HG03571 (cell line): Measurements from ENCODE around the gene BTNL3.

Source experiments
- ATAC-seq: cut with Tn5 transposase; IDR thresholded peaks from one replicate; pipeline ENCODE4 v1.9.1; 2021; ENCODE audit not compliant: unreplicated experiment

BTNL3 gene

GRCh38 chr5:181020688-181021087, 32.0 kb downstream of the BTNL3 start:
- ATAC-seq, result no peak

- ATAC-seq, result no peak
Measured at GRCh38 chr5:181024245-181025064, 35.8 kb downstream of the BTNL3 start.

- ATAC-seq, result no peak
Measured at GRCh38 chr5:181027452-181028031, 38.9 kb downstream of the BTNL3 start.

GRCh38 chr5:181028032-181028819, 39.6 kb downstream of the BTNL3 start:
- ATAC-seq, result no peak

GRCh38 chr5:181031716-181032115, 43.1 kb downstream of the BTNL3 start:
- ATAC-seq, result no peak

- ATAC-seq, result no peak
Measured at GRCh38 chr5:181035991-181036815, 47.6 kb downstream of the BTNL3 start.

GRCh38 chr5:181036816-181037364, 48.2 kb downstream of the BTNL3 start:
- no peak for ATAC-seq

GRCh38 chr5:181037365-181037861, 48.8 kb downstream of the BTNL3 start:
- ATAC-seq, result no peak

- no peak for ATAC-seq
Measured at GRCh38 chr5:181039471-181039870, 50.8 kb downstream of the BTNL3 start.

GRCh38 chr5:181039931-181040630, 51.4 kb downstream of the BTNL3 start, which contains the start of gene BTNL9:
BTNL9 (plus strand) TSS chr5:181040266; CDS start chr5:181045490, 5,224 bp downstream.
- ATAC-seq, result no peak

GRCh38 chr5:181040631-181040945, 51.9 kb downstream of the BTNL3 start:
- ATAC-seq, result no peak

- no peak for ATAC-seq
Measured at GRCh38 chr5:181041043-181041442, 52.4 kb downstream of the BTNL3 start.

GRCh38 chr5:181042036-181042713, 53.5 kb downstream of the BTNL3 start:
- ATAC-seq, result no peak

- no peak for ATAC-seq
Measured at GRCh38 chr5:181042722-181043121, 54.1 kb downstream of the BTNL3 start.

GRCh38 chr5:181043285-181044092, 54.8 kb downstream of the BTNL3 start:
- ATAC-seq, result no peak

GRCh38 chr5:181044093-181044599, 55.5 kb downstream of the BTNL3 start:
- no peak for ATAC-seq

GRCh38 chr5:181044662-181045305, 56.1 kb downstream of the BTNL3 start:
- no peak for ATAC-seq

- no peak for ATAC-seq
Measured at GRCh38 chr5:181045316-181045715, 56.7 kb downstream of the BTNL3 start.
